ENCODE results near the gene GALNT13. TPM values are rescaled to one million over a fixed set of nuclear protein-coding genes. Genes with fewer than 3 reads are reported as not detected.

The GALNT13 gene
- total RNA-seq, 5 donors from 2014 or later (not counting 1 experiment from before 2014, with no cell fraction given): 0.10 to 0.47 TPM; not detected in 3

- no peak overlapping the region for H3K27ac Mint-ChIP-seq
- Histone ChIP-seq H3K4me1 (ENCODE audit: control insufficient read depth in 1 of 2, extremely low read depth in 1 of 2, insufficient read depth in 2 of 2, low read length in 2 of 2) (no peaks in the 10 kb centered on the region), H3K27ac (ENCODE audit: low read length) (no peak overlapping the region), H3K36me3 (ENCODE audit: control insufficient read depth in 2 of 2, extremely low read depth in 1 of 2, insufficient read depth in 1 of 2, low read length in 1 of 2) (no peaks in the 10 kb centered on the region), H3K4me3 (ENCODE audit: control insufficient read depth in 1 of 2, extremely low read depth in 1 of 2, low read length in 1 of 2) (no peak overlapping the region), H3K9me3 (no peaks in the 10 kb centered on the region), H3K27me3 (replicated peaks in 1 of 2; ENCODE audit: control insufficient read depth in 2 of 2, extremely low read depth in 1 of 2, insufficient read depth in 2 of 2, low read length in 1 of 2) (no peaks in the 10 kb centered on the region)
- H3K4me1 Mint-ChIP-seq: no peaks in the 10 kb centered on the region
- WGBS (ENCODE audit: insufficient coverage): no CpG with 5 or more reads among the region's 1 CpG
- H3K27me3 Mint-ChIP-seq: no peaks in the 10 kb centered on the region
- ChIA-PET POLR2A (no interaction called here), CTCF (interaction anchor here in 1 of 2 donors (0.7 kb wide), 1 partner anchor 943 kb away, joined by 3 read pairs; no protein-coding TSS in a partner anchor)
- no peak for DNase-seq
- H3K9me3 Mint-ChIP-seq: peaks cover 0 to 6% (median 3%) of the 10 kb centered on the region in 3 donors
- no peaks in the 10 kb centered on the region for H3K36me3 Mint-ChIP-seq
- no peak for ATAC-seq (replicated peaks in 1 of 4)
- no peak overlapping the region for H3K4me3 Mint-ChIP-seq
Observed at GRCh38 chr2:154130821-154131220, 259.1 kb downstream of the GALNT13 start.

GRCh38 chr2:154132827-154133226 is 261.1 kb downstream of the GALNT13 start:
- H3K27me3 ChIP-seq (replicated peaks in 1 of 2; ENCODE audit: control insufficient read depth in 2 of 2, extremely low read depth in 1 of 2, insufficient read depth in 2 of 2, low read length in 1 of 2): no peaks in the 10 kb centered on the region
- ChIA-PET POLR2A (interaction anchor here (0.6 to 0.7 kb wide), 2 partner anchors 812 to 1222 kb away, joined by 3 read pairs; no protein-coding TSS in a partner anchor), CTCF (interaction anchor here in 1 of 2 donors (0.7 kb wide), 1 partner anchor 194 kb away, joined by 3 read pairs; no protein-coding TSS in a partner anchor)
- H3K4me1 Mint-ChIP-seq: no peaks in the 10 kb centered on the region
- H3K9me3 Mint-ChIP-seq: peaks cover 0 to 7% (median 0%) of the 10 kb centered on the region in 3 donors
- no peak for ATAC-seq (replicated peaks in 1 of 4)
- H3K4me3 Mint-ChIP-seq: no peak overlapping the region
- no peak for DNase-seq
- no peaks in the 10 kb centered on the region for H3K27me3 Mint-ChIP-seq
- 20% methylated on average over 1 of the region's 2 CpGs for WGBS (ENCODE audit: insufficient coverage)
- H3K4me1 ChIP-seq (ENCODE audit: control insufficient read depth in 1 of 2, extremely low read depth in 1 of 2, insufficient read depth in 2 of 2, low read length in 2 of 2): no peaks in the 10 kb centered on the region
- H3K36me3 Mint-ChIP-seq: no peaks in the 10 kb centered on the region
- H3K27ac ChIP-seq (ENCODE audit: low read length): no peak overlapping the region
- no peak overlapping the region for H3K27ac Mint-ChIP-seq
- H3K4me3 ChIP-seq (ENCODE audit: control insufficient read depth in 1 of 2, extremely low read depth in 1 of 2, low read length in 1 of 2): no peak overlapping the region
- no peaks in the 10 kb centered on the region for H3K36me3 ChIP-seq (ENCODE audit: control insufficient read depth in 2 of 2, extremely low read depth in 1 of 2, insufficient read depth in 1 of 2, low read length in 1 of 2)
- no peaks in the 10 kb centered on the region for H3K9me3 ChIP-seq

- ATAC-seq (replicated peaks in 1 of 4): no peak
- Histone ChIP-seq H3K4me1 (ENCODE audit: control insufficient read depth in 1 of 2, extremely low read depth in 1 of 2, insufficient read depth in 2 of 2, low read length in 2 of 2) (no peaks in the 10 kb centered on the region), H3K4me3 (ENCODE audit: control insufficient read depth in 1 of 2, extremely low read depth in 1 of 2, low read length in 1 of 2) (no peak overlapping the region), H3K27me3 (replicated peaks in 1 of 2; ENCODE audit: control insufficient read depth in 2 of 2, extremely low read depth in 1 of 2, insufficient read depth in 2 of 2, low read length in 1 of 2) (no peaks in the 10 kb centered on the region), H3K9me3 (no peaks in the 10 kb centered on the region), H3K27ac (ENCODE audit: low read length) (no peak overlapping the region), H3K36me3 (ENCODE audit: control insufficient read depth in 2 of 2, extremely low read depth in 1 of 2, insufficient read depth in 1 of 2, low read length in 1 of 2) (no peaks in the 10 kb centered on the region)
- Mint-ChIP-seq H3K27me3 (no peaks in the 10 kb centered on the region), H3K4me3 (no peak overlapping the region), H3K9me3 (peaks cover 0 to 7% (median 0%) of the 10 kb centered on the region in 3 donors), H3K27ac (no peak overlapping the region), H3K4me1 (no peaks in the 10 kb centered on the region), H3K36me3 (no peaks in the 10 kb centered on the region)
- CTCF ChIA-PET: no interaction called here
- POLR2A ChIA-PET: no interaction called here
- WGBS (ENCODE audit: insufficient coverage): 20% methylated on average over 1 of the region's 3 CpGs
- DNase-seq: no peak
Observed at GRCh38 chr2:154133823-154134222, 262.1 kb downstream of the GALNT13 start.

GRCh38 chr2:154140249-154141025 is 268.7 kb downstream of the GALNT13 start:
- peaks cover 0 to 4% (median 3%) of the 10 kb centered on the region in 3 donors for H3K9me3 Mint-ChIP-seq
- H3K4me1 Mint-ChIP-seq: no peaks in the 10 kb centered on the region
- ChIA-PET CTCF (no interaction called here), POLR2A (interaction anchor here in 1 of 2 donors (0.6 kb wide), 1 partner anchor 436 kb away, joined by 5 read pairs; no protein-coding TSS in a partner anchor)
- ATAC-seq (replicated peaks in 1 of 4) (no peak), DNase-seq (no peak)
- H3K27ac Mint-ChIP-seq: no peak overlapping the region
- Histone ChIP-seq H3K4me1 (ENCODE audit: control insufficient read depth in 1 of 2, extremely low read depth in 1 of 2, insufficient read depth in 2 of 2, low read length in 2 of 2) (no peaks in the 10 kb centered on the region), H3K27ac (ENCODE audit: low read length) (no peak overlapping the region), H3K4me3 (ENCODE audit: control insufficient read depth in 1 of 2, extremely low read depth in 1 of 2, low read length in 1 of 2) (no peak overlapping the region), H3K36me3 (ENCODE audit: control insufficient read depth in 2 of 2, extremely low read depth in 1 of 2, insufficient read depth in 1 of 2, low read length in 1 of 2) (no peaks in the 10 kb centered on the region), H3K27me3 (replicated peaks in 1 of 2; ENCODE audit: control insufficient read depth in 2 of 2, extremely low read depth in 1 of 2, insufficient read depth in 2 of 2, low read length in 1 of 2) (no peaks in the 10 kb centered on the region), H3K9me3 (no peaks in the 10 kb centered on the region)
- no peaks in the 10 kb centered on the region for H3K36me3 Mint-ChIP-seq
- 89% methylated on average over 2 of the region's 4 CpGs for WGBS (ENCODE audit: insufficient coverage)
- no peak overlapping the region for H3K4me3 Mint-ChIP-seq
- H3K27me3 Mint-ChIP-seq: no peaks in the 10 kb centered on the region

GRCh38 chr2:154142480-154142879 is 270.8 kb downstream of the GALNT13 start:
- no peak overlapping the region for H3K4me3 Mint-ChIP-seq
- Histone ChIP-seq H3K4me1 (ENCODE audit: control insufficient read depth in 1 of 2, extremely low read depth in 1 of 2, insufficient read depth in 2 of 2, low read length in 2 of 2) (no peaks in the 10 kb centered on the region), H3K36me3 (ENCODE audit: control insufficient read depth in 2 of 2, extremely low read depth in 1 of 2, insufficient read depth in 1 of 2, low read length in 1 of 2) (no peaks in the 10 kb centered on the region), H3K9me3 (no peaks in the 10 kb centered on the region), H3K4me3 (ENCODE audit: control insufficient read depth in 1 of 2, extremely low read depth in 1 of 2, low read length in 1 of 2) (no peak overlapping the region), H3K27me3 (replicated peaks in 1 of 2; ENCODE audit: control insufficient read depth in 2 of 2, extremely low read depth in 1 of 2, insufficient read depth in 2 of 2, low read length in 1 of 2) (no peaks in the 10 kb centered on the region), H3K27ac (ENCODE audit: low read length) (no peak overlapping the region)
- H3K27ac Mint-ChIP-seq: no peak overlapping the region
- no peaks in the 10 kb centered on the region for H3K4me1 Mint-ChIP-seq
- no peaks in the 10 kb centered on the region for H3K36me3 Mint-ChIP-seq
- ChIA-PET CTCF (no interaction called here), POLR2A (no interaction called here)
- no peak for ATAC-seq (replicated peaks in 1 of 4)
- no peak for DNase-seq
- H3K9me3 Mint-ChIP-seq: peaks cover 0 to 4% (median 0%) of the 10 kb centered on the region in 3 donors
- no CpG with 5 or more reads among the region's 2 CpGs for WGBS (ENCODE audit: insufficient coverage)
- H3K27me3 Mint-ChIP-seq: no peaks in the 10 kb centered on the region

- no peak overlapping the region for H3K4me3 ChIP-seq (ENCODE audit: control insufficient read depth in 1 of 2, extremely low read depth in 1 of 2, low read length in 1 of 2)
- H3K4me3 Mint-ChIP-seq: no peak overlapping the region
- H3K27me3 ChIP-seq (replicated peaks in 1 of 2; ENCODE audit: control insufficient read depth in 2 of 2, extremely low read depth in 1 of 2, insufficient read depth in 2 of 2, low read length in 1 of 2): no peaks in the 10 kb centered on the region
- no peak overlapping the region for H3K27ac Mint-ChIP-seq
- no peaks in the 10 kb centered on the region for H3K36me3 Mint-ChIP-seq
- peaks cover 0 to 4% (median 0%) of the 10 kb centered on the region in 3 donors for H3K9me3 Mint-ChIP-seq
- ChIA-PET CTCF (no interaction called here), POLR2A (no interaction called here)
- no peaks in the 10 kb centered on the region for H3K36me3 ChIP-seq (ENCODE audit: control insufficient read depth in 2 of 2, extremely low read depth in 1 of 2, insufficient read depth in 1 of 2, low read length in 1 of 2)
- no peaks in the 10 kb centered on the region for H3K9me3 ChIP-seq
- no peaks in the 10 kb centered on the region for H3K4me1 Mint-ChIP-seq
- H3K27ac ChIP-seq (ENCODE audit: low read length): no peak overlapping the region
- H3K27me3 Mint-ChIP-seq: no peaks in the 10 kb centered on the region
- DNase-seq: no peak
- 89% methylated on average over 3 of the region's 4 CpGs for WGBS (ENCODE audit: insufficient coverage)
- ATAC-seq (replicated peaks in 1 of 4): no peak
- no peaks in the 10 kb centered on the region for H3K4me1 ChIP-seq (ENCODE audit: control insufficient read depth in 1 of 2, extremely low read depth in 1 of 2, insufficient read depth in 2 of 2, low read length in 2 of 2)
Observed at GRCh38 chr2:154143105-154143504, 271.4 kb downstream of the GALNT13 start.
